Measurements from ENCODE around the gene LMAN1L. TPM values are rescaled to one million over a fixed set of nuclear protein-coding genes. Genes with fewer than 3 reads are reported as not detected.
A peak's percentile ranks its signal among the peaks of the same experiment; 100 is the strongest.

Gene LMAN1L
- total RNA-seq, 1 donor from 2014 or later, result not detected

DNA sequence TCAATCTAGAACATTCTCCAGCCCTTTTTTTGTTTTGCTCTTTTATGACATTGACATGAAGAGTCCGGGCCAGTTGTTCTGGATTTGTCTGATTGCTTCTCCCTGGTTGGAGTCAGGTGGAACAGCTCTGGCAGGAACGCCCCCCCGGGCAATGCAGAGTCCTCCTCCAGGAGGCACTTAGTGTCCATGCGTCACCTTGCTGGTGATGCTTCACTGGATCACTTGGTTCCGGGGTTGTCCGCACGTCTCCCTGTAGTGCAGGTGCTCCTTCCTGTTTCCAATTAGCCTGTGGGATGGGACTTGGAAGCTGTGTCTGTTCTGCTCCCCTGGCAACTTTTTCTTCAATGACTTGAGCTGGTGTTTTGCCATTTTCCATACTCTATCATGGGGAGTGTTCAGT lies 21.0 kb upstream of the LMAN1L start:
- Histone ChIP-seq H3K9me3 (no peaks in the 10 kb centered on the region), H3K27me3 (no peaks in the 10 kb centered on the region), H3K4me3 (no peak overlapping the region), H3K27ac (no peak overlapping the region), H3K36me3 (no peaks in the 10 kb centered on the region), H3K4me1 (peaks cover 88% of the 10 kb centered on the region)
- intact Hi-C loops (cut with DNase I), result no loop called here
- DNase-seq (ENCODE audit: extremely low spot score in 2 of 2), result no peak
- TF ChIP-seq, protein P1, sequence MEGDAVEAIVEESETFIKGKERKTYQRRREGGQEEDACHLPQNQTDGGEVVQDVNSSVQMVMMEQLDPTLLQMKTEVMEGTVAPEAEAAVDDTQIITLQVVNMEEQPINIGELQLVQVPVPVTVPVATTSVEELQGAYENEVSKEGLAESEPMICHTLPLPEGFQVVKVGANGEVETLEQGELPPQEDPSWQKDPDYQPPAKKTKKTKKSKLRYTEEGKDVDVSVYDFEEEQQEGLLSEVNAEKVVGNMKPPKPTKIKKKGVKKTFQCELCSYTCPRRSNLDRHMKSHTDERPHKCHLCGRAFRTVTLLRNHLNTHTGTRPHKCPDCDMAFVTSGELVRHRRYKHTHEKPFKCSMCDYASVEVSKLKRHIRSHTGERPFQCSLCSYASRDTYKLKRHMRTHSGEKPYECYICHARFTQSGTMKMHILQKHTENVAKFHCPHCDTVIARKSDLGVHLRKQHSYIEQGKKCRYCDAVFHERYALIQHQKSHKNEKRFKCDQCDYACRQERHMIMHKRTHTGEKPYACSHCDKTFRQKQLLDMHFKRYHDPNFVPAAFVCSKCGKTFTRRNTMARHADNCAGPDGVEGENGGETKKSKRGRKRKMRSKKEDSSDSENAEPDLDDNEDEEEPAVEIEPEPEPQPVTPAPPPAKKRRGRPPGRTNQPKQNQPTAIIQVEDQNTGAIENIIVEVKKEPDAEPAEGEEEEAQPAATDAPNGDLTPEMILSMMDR (IDR thresholded peaks at IDR 0.05), result no peak
- TF ChIP-seq POLR2A (IDR thresholded peaks at IDR 0.05) (no peak), POLR2AphosphoS5 (IDR thresholded peaks at IDR 0.05; ENCODE audit: insufficient read depth in 1 of 2, low read depth in 1 of 2) (no peak)

DNA sequence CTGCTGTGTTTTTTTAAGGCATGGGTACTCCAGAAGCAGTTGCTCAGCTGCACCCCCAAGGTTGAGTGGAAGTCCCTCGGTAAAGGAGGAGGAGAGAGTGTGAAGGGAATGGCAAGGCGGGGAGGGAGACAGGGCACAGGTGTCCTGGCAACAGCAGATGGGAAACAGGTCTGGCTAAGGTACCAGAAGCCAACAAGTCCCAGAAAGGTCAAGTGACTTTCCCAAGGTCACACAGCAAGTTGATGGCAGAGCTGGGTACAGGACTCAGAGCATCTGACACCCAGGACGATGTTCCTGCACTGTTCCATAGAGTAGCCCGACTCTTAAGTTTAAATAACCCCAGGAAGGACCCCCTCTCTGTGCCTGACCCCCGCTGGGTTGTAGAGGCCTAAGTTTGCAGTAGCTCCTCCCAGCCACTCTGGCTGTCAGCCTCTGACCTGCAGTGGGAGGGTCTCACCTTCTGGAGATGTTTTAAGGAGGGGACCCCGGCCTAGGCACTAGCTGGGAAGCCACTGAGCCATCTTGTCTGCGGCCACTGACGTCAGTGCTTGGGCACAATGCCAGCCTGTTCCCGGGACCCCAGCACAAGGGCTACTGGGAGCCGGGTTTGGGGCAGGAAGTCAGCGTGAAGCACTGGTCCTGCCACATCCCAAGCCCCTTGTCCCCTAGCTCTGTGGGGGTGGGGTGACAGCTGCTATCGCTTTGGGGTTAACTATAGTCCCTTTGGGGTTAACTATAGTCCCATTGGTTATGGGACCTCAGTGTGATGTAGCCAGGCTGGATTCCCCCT lies 20.2 kb upstream of the LMAN1L start:
- Histone ChIP-seq H3K4me1 (peaks cover 81% of the 10 kb centered on the region), H3K36me3 (no peaks in the 10 kb centered on the region), H3K9me3 (no peaks in the 10 kb centered on the region), H3K27ac (peak overlapping the region; percentile 51), H3K27me3 (no peaks in the 10 kb centered on the region), H3K4me3 (no peak overlapping the region)
- no peak for DNase-seq (ENCODE audit: extremely low spot score in 2 of 2)
- no peak for TF ChIP-seq POLR2A (IDR thresholded peaks at IDR 0.05)
- TF ChIP-seq POLR2AphosphoS5 (IDR thresholded peaks at IDR 0.05; ENCODE audit: insufficient read depth in 1 of 2, low read depth in 1 of 2), result no peak
- TF ChIP-seq, protein P1 (IDR thresholded peaks at IDR 0.05), result no peak
- intact Hi-C loops (cut with DNase I), result no loop called here

DNA sequence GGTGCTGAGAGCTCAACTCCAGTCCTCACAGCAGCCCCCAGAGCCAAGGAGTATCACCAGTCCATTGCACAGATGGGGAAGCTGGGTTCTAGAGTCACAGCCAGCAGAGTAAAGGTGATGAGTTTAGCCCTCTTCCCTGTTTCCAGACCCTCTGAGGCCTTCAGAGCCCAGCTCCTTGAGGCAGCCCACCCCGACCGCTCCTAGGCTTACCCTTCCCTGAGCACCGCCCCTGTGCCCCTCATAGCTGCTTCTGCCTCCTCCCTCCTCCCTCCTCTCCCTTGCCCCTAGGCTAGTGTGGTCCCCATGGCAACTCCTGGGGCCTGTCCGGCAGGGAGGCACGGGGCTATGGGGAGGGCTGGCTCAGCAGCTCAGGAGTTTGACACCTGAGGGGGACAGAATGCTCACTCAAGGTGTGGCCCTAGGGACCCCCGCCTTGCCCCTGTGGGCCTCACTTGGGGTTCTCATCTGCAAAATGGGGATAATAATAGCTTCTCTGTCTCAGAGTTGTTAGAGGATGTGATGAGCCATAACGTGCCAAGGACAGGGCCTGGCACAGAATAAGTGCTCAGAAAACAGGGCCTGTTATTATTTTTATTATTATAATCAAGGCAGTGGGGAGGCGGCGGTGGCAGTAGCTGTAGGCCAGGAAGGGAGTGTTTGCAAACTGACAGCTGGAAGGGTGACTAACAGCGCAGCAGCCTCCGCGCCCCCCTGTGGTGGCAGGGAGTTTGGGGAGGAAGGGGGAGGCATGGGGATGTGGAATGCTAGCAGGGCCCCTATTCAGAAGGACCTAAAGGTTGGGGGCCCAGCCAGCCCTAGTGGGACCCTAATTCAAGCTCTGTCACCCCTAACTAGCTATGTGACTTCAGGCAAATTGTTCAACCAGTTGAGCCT lies 19.3 kb upstream of the LMAN1L start:
- H3K27me3 ChIP-seq, result no peaks in the 10 kb centered on the region
- TF ChIP-seq POLR2AphosphoS5 (IDR thresholded peaks at IDR 0.05; ENCODE audit: insufficient read depth in 1 of 2, low read depth in 1 of 2), result no peak
- no peak for TF ChIP-seq POLR2A (IDR thresholded peaks at IDR 0.05)
- TF ChIP-seq, protein P1 (IDR thresholded peaks at IDR 0.05), result no peak
- H3K4me3 ChIP-seq, result no peak overlapping the region
- DNase-seq (ENCODE audit: extremely low spot score in 2 of 2), result no peak
- intact Hi-C loops (cut with DNase I), result no loop called here
- H3K27ac ChIP-seq, result peak overlapping the region; percentile 51
- H3K4me1 ChIP-seq, result peaks cover 74% of the 10 kb centered on the region
- no peaks in the 10 kb centered on the region for H3K9me3 ChIP-seq
- no peaks in the 10 kb centered on the region for H3K36me3 ChIP-seq

DNA sequence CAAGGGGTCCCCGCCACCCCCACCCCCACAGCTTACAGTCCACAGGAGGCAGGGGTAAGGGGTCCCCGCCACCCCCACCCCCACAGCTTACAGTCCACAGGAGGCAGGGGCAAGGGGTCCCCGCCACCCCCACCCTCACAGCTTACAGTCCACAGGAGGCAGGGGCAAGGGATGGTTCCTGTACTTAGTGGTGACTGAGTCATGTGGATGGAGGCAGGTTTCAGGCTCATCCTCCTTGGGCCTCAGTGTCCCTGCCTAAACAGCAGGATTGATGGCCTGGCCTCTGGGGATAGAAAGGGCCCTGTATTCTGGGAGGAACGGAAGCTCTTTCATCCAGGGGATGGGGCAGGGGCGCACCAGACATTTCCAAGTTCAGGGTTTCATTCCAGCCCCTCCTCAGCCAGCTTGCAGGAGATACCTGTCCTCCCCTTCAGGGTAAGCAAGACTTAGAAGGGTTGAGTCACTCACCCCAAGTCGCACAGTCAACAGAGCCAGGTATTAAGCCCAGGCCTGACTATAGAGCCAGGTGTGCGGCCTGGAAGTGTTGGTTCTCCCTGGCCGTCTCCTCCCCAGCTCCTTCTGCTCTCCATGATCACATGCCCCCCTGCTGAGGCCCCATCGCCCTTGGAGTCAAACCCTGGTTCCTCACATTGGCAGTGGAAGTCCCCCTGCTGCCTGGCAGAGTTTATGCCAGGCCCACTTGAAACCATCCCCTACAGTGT lies 18.2 kb upstream of the LMAN1L start:
- no peak for DNase-seq (ENCODE audit: extremely low spot score in 2 of 2)
- intact Hi-C loops (cut with DNase I), result no loop called here
- Histone ChIP-seq H3K27ac (peak overlapping the region; percentile 4), H3K27me3 (no peaks in the 10 kb centered on the region), H3K4me3 (no peak overlapping the region), H3K9me3 (no peaks in the 10 kb centered on the region), H3K36me3 (peaks cover 0 to 6% of the 10 kb centered on the region in 2 donors), H3K4me1 (peaks cover 74% of the 10 kb centered on the region)
- TF ChIP-seq POLR2A (IDR thresholded peaks at IDR 0.05) (no peak), POLR2AphosphoS5 (IDR thresholded peaks at IDR 0.05; ENCODE audit: insufficient read depth in 1 of 2, low read depth in 1 of 2) (no peak)
- TF ChIP-seq, protein P1 (IDR thresholded peaks at IDR 0.05), result no peak

Data from vagina (tissue), 2 donors.